ENCODE data around the gene SLC22A14.
A peak's percentile ranks its signal among the peaks of the same experiment; 100 is the strongest.
"Not testable (repeated sequence)": the region's sequence is repeated elsewhere in the genome, so short reads cannot be mapped to it uniquely, and the experiment has no call there.

SLC22A14 gene, protein sequence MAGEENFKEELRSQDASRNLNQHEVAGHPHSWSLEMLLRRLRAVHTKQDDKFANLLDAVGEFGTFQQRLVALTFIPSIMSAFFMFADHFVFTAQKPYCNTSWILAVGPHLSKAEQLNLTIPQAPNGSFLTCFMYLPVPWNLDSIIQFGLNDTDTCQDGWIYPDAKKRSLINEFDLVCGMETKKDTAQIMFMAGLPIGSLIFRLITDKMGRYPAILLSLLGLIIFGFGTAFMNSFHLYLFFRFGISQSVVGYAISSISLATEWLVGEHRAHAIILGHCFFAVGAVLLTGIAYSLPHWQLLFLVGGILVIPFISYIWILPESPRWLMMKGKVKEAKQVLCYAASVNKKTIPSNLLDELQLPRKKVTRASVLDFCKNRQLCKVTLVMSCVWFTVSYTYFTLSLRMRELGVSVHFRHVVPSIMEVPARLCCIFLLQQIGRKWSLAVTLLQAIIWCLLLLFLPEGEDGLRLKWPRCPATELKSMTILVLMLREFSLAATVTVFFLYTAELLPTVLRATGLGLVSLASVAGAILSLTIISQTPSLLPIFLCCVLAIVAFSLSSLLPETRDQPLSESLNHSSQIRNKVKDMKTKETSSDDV

DNA sequence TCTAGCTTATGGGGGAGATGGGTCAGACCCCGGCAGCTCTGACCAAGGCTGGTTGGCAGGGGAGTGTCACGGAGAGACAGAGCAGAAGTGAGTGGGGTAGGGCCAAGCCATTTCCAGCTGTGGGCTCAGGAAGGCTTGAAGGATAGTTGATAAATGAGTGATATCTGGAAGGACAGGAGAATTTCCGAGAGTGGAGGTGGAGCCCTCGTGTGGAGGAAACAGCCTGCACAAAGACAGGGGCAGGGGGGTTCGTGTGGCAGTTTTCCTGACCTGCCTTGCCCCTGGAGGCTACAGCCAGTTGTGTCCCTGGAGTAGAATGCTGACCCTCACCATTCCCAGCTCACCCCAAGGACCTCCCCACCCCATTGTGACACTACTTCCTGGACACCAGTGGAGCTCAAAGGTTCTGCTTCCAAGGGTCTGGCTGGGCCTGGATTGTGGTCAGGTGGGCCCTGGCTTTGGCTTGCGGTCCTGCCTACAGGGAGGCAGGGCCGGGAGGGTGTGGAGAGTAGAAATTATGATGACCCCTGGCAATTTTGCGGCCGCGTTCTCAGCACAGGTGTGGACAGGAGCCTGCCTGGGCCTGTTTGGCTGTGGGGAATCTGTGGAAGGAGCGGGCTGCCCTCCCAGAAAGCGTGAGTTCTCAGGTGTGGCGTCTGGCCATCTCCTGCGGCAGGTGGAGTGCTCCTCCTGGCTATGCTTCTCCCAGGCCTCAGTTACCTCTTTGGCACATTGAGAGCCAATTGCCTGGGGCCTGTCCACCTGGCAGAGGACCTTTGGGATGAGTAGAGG is at the start of gene SLC22A14:
TSS of gene SLC22A14 (plus strand) at position 400 of the 792 bp plus-strand sequence. CDS start 23,733 bp downstream, outside the sequence.
- DNase-seq: no peak

DNA sequence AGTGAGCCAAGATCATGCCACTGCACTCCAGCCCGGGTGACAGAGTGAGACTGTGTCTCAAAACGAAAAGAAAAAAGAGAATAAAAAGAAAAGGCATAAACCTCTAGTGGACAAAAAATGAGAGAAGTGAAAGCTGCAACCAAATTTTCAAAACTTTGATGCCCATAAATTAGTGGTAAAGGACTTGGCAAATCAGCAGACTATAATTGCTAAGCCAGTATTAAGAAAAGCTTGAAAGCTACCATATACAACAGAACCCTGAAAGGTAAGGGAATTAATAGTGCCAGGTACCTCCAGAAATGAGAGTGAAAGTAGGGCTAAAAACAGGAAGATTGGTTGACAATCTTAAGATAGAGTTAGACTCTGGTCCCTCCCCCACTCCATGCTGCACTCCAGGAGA is 49.4 kb upstream of the SLC22A14 start:
- DNase-seq: no peak

DNA sequence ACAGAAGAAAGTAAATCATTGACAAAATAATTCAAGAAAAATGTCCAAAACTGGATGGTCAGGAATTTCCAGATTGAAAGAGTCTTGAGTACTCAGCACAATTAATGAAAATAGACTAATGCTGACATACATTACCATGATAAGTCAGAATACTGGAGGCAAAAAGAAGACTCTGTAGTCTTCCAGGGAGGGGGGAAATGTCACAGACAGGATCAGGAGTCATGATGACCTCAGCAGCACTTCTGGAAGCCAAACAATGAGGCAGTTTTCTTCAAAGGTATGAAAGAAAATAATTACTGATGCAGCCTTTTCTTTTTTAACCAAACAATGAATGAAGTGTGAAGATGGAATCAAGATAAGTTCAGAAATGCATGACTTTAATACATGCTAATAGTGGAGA is 46.6 kb upstream of the SLC22A14 start:
- no peak for DNase-seq

DNA sequence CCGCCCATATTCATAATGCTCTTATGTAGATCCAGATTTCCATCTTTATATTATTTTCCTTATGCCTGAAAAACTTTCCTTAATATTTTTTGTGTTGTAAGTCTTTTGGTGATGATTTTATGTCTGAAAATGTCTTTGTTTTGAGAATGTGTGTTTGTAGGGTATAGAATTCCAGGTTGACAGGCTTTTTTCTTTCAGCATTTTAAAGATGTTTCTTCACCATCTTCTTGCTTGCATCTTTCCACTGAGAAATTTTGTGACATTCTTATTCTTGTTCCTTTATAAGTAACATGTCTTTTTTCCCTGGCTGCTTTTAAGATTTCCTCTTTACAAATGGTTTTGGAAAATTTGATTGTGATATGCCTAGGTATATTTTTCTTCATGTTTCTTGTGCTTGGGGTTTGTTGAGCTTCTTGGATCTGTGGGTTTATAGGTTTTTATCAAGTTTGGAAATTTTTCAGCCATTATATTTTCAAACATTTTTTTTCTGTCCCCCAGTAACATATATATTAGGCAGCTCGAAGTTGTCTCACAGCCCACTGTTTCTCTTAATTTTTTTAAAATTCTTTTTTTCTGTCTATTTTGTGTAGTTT is 43.6 kb upstream of the SLC22A14 start:
- no peak for DNase-seq

DNA sequence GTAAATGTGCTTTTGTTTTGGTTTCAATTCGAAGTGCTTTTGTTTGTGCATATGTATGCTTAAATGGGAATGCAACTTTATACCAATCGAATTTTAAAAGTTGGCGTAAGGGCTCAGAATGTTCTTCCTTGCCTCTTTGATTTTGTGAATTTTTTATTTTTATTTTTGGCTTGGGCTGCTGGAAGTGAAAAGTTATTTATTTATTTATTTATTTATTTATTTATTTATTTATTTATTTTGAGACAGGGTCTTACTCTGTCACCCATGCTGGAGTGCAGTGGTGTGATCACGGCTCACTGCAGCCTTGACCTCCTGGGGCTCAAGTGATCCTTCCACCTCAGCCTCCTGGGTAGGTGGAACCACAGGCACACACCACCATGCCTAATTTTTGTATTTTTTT is 39.3 kb upstream of the SLC22A14 start:
- not testable (repeated sequence) for DNase-seq

DNA sequence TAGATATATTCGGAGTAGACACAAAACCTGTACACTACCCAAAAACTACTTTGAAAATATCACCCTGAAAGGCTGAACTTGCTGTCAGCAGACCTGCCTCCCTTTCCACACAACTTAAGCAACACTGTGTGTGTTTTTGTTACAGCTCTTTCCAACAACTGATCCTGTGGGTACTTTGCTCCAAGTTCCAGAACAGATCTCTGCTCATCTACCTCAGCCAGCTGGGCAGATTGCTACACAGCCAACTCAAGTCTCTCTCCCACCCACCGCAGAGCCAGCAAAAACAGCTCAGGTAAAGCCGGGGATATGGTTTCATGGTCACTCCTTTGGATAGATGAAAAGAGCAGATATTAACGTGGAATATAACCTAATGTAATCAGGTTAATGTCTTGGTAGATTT is 36.2 kb upstream of the SLC22A14 start:
- DNase-seq: no peak

DNA sequence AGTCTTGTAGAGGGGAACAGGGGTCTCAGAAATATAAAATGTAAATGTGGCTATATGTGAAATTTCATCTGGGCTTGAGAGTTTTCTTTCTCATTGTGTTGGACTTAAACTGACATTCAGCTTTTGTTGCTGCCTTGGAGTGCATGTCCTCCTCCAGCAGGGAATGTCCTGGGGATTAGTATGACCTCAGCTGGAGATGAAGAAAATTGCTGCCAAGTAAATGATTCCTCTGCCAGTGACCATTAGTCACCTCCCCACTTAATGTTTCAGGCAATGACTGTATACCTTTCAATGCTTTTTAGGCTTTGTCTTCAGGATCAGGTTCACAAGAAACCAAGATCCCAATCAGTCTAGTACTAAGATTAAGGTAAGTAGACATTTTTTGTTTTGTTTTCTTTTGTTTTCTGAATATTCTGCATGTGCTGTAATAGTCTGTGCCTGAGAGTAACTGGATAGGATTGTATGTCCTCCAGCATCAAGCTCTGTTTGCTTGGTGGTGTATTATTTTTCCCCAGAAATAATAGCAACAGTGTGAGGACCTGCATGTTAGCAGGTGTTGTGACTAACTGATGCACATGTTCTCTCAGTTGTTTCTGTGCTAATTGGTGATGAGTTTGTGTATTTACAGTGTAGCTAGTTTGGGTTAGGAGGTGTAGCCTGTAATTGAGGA is 34.6 kb upstream of the SLC22A14 start:
- no peak for DNase-seq

DNA sequence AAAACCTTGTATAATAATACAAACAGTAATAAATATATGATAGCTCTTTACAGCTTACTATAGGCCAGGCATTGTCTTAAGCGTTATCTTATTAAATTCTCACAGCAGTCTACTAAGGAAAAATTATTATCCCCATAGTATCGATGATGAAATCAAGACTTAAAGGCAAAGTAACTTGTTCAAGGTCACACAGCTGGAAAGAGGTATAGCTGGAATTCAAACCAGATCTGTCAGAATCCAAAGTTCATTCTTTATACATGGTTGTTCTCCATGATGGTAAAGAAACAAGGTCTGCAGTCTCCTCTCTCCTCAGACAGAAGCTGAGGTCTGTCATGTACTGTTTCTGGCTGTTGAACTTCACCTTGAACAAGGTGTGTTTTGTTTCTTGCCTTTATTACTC is 31.9 kb upstream of the SLC22A14 start:
- DNase-seq: no peak

DNA sequence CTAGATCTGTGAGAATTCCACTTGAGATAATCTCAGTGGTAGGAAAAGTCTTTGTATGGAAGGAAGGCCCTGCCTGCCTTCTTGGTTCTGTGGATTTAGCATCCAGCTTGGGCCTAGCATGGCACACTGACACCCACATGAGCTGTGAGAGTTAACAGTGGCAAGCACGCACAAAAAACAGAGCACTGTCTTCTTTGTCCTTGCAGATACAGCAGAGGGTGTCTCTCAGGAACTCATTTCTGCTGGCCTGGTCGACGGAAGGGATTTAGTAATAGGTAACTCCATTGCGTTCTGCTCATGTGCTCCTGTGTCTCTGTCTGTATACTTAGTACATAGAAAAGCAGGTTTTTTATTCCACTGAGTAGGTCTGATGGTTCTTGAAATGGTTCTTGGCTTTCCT is 30.9 kb upstream of the SLC22A14 start:
- DNase-seq: no peak

DNA sequence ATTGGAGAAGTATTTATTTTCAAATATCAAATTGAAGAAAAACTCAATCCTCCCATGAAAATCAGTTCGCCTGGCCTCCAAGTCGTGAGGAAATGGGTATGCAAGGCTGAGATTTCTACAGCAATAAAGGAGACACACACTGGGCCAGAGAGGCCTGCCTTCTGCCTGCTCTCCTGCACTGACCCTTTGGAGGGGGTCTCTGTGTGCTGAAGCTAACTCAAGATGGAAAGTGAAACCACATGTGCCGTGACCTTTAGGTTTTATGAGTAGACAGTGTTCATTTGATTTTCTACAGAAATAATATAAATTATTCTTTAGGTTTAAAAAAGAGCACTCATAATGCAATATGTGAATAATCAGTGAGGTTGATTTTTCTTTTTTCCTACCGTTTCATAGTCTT is 28.4 kb upstream of the SLC22A14 start:
- DNase-seq: no peak

DNA sequence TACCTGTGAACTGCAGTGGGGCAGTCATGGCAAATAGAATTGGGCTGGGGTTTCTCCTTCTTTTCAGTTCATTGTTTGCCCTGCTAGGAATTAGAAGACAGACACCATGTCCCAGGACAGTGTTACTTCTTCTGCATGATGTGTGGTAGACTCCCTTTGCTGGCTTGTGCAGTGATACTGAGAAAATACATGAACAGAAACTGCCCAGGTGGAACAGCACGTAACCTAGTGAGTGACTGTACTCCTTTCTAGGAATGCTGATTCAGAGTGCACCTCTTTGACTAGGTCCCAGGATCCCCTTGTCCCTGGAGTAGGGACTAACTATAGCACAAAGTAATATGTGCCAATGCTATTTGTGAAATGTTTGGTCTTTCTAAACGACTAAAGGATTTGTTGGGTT is 27.2 kb upstream of the SLC22A14 start:
- no peak for DNase-seq

DNA sequence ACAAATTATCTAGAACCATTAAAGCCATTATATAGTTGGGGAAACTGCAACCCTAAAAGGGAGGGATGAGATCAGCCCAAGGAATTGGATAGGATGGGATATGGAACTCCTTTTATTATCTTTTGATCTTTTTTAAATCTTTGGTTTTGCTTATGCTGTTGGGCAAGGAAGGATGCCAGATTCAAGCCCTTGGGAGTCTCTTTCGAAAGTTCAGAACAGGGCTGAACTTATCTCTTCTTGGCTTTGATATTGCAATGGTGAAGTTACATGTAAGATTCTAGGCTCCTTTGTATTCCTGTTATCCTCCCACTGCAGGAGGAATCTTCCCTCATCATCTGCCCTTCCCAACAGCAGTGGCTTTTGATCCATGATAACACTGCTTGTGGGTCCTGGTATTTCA is 26.5 kb upstream of the SLC22A14 start:
- no peak for DNase-seq

DNA sequence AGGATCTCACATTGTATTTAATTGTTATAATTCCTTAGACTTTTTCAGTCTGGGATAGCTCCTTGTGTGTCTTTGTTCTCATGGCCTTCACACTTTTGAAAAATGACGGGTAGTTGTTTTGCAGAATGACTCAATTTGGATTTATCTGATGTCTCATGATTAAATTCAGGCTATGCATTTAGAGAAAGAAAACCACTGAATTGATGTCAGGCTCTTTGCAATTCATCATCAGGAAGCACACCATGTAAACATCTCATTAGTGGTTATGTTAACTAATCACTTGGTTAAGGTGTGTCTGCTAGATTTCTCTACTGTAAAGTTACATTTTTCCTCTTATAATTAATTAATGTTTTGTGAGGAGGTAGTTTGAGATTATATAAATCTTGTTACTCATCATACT is 24.5 kb upstream of the SLC22A14 start:
- DNase-seq: no peak

DNA sequence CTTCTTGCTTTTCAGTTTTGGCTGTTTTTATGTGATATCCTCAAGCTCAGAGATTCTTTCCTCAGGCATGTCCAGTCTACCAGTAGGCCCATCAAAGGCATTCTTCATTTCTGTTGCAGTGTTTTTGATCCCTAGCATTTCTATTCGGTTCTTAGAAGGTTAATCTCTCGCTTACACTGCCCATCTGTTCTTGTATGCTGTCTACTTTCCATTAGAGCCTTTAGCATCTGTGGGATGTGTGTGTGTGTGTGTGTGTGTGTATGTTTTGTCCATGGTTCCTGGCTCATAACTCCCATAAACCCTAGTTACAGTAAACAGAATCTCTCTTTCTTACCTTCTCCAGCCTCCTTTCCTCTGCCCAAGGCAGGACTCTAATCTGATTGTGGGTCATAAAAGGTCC is 21.6 kb upstream of the SLC22A14 start:
- peak; percentile 41 for DNase-seq

DNA sequence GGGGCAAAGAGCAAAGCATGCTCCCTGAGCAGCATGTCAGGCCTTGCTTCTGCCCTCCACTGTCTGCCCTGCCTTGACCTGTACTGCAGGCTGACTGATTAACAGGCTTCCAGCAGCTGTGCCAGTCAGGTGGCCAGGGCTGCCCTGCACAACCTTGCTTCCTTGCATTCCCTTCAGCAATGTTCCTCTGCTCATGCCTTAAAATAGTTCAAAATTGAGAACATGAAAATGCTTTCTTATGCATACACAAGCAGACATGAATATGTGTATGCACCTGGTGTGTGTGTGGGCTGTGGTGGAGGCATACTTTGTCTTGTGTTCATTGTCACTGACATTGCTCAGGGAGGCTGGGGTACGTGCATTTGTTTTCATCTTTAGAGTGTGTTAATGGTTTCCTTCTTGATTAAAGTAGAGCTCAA is 17.7 kb upstream of the SLC22A14 start:
- no peak for DNase-seq

DNA sequence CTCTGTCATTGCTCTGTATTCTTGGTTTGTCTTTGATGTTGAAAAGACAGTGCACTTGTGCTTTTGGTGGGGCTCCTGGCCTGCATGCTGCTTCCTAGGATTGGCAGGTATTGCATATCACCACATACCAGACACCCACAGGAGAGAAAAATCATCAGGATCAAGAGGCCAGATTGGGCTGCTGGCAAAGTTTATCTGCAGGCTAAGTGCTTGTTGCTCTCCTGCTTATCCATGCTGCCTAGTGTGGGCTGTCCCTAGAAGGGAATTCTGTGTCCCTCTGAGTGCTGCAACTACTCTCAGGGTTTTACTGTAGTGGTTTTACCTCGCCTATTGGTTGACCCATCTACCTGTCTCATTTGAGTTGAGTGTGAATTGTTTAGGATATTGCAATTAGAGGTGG is 17.3 kb upstream of the SLC22A14 start:
- DNase-seq: no peak

DNA sequence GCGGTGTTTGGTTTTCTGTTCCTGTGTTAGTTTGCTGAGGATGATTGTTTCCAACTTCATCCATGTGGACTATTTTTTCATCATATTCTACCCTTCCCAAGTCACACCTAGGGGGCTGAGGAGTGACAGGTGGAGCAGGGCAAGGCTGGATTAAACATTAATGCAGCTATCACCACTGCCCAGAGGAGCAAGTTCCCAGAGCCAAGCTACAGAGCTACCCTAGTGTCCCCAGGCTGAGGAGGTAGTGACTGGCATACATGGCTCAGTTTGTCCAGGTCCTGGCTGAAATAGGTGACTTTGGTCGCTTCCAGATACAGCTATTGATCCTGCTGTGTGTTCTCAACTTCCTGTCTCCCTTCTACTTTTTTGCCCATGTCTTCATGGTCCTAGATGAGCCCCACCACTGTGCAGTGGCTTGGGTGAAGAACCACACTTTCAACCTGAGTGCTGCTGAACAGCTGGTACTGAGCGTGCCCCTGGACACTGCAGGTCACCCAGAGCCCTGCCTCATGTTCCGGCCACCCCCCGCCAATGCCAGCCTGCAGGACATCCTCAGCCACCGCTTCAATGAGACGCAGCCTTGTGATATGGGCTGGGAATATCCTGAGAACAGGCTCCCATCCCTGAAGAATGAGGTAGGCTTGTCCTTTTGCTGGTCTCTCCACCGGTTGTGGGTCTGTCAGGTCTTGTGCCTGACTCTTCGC is 16.3 kb upstream of the SLC22A14 start, which contains the start of gene SLC22A13:
TSS of gene SLC22A13 (plus strand) at position 209 of the 704 bp plus-strand sequence. CDS start at position 258, 49 bp downstream.
- no peak for DNase-seq

DNA sequence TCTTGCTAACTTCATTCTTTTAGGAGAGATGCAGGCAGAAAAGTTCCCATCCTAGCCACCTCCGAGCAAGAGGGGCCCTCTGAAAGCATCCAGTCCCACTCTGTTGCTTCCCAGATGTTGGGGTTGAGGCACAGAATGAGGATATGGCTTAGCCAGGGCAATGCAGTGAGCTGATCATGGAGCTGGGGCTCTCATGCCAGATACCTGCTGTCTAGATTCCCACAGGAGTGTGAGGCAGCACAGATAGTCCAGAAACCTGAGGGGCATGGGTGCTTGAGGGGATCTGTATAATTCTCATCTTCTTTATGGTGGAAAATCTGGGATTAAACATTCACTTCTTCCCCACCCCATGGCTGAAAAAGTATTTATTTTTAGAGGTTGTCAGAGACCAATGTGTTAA is 15.3 kb upstream of the SLC22A14 start:
- no peak for DNase-seq

DNA sequence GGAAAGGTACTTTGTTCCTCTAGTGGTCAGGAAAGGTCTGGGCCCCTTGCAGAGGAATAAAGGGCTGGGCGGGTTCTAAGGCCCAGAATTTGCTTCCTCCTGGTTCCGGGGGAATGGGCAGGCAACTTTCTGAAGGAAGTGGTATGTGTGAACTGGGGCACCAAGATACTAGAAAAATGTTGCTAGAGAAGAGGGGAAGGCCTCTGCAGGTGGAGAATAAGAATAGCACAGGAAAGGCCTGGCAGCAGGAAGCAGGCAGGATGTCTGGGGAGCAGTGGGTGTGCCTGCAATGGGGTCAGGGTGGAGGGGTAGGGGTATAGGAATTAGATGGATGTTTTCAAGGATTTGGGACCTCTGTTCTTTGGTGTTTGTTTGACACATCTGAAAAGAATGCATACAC is 14.4 kb upstream of the SLC22A14 start:
- no peak for DNase-seq

DNA sequence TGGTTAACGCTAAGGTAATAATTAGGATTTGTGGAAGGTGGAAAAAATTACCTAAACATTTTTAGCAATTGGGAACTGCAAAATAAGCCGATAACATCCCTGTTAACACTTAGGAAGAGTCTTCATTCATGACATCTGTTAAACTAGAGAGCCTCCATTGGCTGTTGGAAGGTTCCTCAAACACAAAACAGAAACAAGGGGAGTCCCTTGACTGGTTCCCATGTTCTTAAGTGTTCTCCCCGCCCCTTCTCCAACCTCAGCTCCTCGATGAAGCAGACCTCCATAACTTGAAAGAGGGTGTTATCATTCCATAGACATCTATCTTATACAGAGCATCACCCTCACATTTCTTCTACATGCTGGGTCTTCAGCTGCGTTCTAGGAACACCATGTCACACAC is 14.0 kb upstream of the SLC22A14 start:
- no peak for DNase-seq

DNA sequence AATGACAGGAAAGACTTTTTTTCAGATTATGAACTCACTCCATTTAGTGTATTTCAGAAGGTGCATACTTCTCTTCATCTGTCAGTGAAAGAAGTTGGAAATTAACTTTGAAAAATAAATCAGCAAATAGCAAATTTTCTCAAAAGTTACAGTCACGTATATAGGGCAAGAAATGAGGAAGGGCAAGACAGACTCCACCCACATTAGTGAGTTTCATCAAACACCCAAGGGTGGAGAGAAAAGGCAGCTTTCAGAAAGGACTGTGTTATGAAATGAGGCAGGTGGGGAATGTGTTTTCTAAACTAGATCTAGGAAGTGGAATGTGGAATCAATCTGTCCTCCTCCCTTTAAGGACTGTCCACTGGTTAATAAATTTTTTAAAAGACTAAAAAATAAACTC is 13.6 kb upstream of the SLC22A14 start:
- DNase-seq: no peak

DNA sequence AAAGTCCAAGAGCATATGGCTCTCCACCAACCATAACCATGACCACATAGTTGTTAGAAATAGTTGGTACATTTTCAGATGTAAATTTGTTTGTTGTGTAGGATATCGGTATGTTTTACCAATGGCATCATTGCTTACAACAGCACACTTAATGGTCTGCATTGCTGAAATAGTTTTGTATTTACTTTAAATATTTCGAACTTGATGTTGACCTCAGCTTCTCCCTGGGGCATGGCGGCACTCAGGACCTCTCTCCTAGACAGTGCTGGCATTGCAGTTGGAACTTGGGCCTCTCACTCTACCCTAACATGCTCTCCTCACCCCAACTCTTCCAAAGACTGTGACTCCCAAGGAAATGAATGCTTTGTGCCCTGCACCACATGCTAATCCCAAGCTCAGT is 11.5 kb upstream of the SLC22A14 start:
- no peak for DNase-seq

All from NCI-H1694 treated with DMSO at 0.1 percent for 48 hours (cell line).